SK-N-SH treated with all-trans-retinoic acid at 6 μM for 48 hours (cell line): ENCODE measurements around the gene PNMA1.

Source experiments
- CREB5 ChIP-seq: fragments of 250-450 bp; sonication (Bioruptor Pico); IDR thresholded peaks from 2 replicates; pipeline ENCODE4 v1.5.1; 2020; ENCODE audit warnings: low read depth, mild to moderate bottlenecking, moderate library complexity
- ZFP3 ChIP-seq: fragments of 250-450 bp; sonication (Bioruptor Pico); IDR thresholded peaks from 2 replicates; pipeline ENCODE4 v1.5.0; 2020; ENCODE audit warnings: mild to moderate bottlenecking, moderate library complexity
- ZFP30 ChIP-seq: fragments of 450-650 bp; formaldehyde crosslinking; IDR thresholded peaks from 2 replicates; pipeline ENCODE4 v1.5.0; 2022; ENCODE audit warnings: mild to moderate bottlenecking, moderate library complexity
- ZNF565 ChIP-seq: fragments of 450-650 bp; formaldehyde crosslinking; conservative IDR thresholded peaks from 2 replicates; pipeline ENCODE4 v1.5.0; 2020; ENCODE audit warnings: low read depth, mild to moderate bottlenecking, moderate library complexity

- TF ChIP-seq ZNF565 (CRISPR knock-in tag) (no peak), ZFP30 (CRISPR knock-in tag) (no peak), ZFP3 (CRISPR knock-in tag) (no peak), CREB5 (no peak)
Measured at GRCh38 chr14:73748858-73749357, 34.7 kb upstream of the PNMA1 start.
